ENCODE results near the gene CTNNA1.
"Not testable (repeated sequence)": the region's sequence is repeated elsewhere in the genome, so short reads cannot be mapped to it uniquely, and the experiment has no call there.

CTNNA1 gene

DNA sequence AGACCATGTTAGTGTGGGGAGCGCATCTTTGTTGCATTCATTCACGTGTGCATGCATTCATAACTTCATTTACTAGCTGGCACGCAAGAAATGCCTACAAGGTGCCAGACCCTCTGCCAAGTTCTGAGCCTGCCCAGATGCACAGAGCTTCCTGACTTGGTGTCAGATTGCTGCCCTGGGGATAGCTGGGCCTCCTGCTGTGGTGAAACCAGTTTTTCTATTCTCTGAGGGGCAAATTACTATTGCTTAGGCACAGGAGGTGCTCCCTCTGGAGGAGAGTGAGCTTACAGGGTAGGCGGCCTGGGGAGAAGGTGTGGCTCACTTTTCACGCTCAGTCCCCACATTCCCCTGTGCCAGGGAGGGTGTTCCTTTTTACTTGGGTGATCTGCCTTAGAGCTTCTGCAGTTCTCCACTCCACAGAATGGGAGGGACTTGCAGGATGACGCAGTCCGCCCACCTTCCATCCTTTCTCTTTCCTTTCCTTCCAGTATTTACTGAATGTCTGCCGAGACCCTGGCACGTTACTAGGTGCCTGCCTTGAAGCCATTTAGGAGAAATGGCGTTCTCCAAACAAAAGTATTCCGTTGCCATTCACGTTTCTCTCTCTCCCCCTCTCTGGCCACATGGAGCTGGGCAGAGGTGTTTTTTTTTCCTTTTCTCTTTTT, 27.9 kb upstream of the CTNNA1 start:
- DNase-seq (ENCODE audit: low spot score): peak; percentile 71

DNA sequence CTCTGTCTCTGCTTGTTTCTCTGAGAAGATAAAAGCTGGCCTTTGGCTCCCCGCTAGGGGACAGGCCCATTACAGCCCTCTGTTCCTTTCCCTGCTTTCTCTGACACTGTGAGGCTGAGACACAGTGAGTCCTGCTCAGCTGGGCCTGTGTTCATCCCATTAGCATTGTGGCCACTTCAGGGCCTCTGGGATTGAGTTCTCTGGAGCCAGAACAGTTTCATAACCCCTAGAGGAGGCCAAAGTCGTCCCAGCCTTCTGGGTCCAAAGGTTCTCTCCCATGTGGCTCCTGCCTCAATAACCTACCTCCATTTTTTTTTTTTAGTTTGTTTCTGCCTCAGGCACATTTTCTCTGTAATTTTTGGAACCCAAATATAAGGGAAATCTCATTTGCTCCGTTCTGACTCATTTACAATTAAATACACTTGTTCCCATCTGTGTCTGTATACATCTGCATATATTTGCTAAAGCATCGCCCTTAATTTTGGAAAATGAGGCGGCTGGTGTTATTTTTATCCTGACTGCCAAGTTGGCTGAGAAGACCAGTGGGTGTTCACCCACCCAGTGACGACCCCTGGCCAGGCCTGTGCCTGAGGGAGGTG, 27.3 kb upstream of the CTNNA1 start:
- peak; percentile 56 for DNase-seq (ENCODE audit: low spot score)

DNA sequence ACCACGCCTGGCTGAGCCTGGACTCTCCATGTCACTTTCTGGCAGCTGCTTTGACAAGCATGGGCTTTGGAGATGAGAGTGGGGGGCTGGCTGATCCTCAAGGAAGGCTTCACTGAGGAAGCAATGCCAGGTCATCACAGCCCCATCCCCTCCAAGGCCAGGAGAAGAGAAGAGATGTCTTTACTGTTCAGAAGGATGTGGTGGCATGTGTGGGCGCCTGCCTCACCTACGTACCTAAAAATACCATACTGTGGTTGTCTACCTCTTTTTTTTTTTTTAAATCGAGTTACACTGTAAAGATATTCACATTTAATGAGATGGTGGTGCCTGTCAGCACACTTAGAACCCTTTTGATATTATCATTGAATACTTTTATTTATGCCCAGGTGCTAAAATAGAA, 26.4 kb upstream of the CTNNA1 start:
- no peak for DNase-seq (ENCODE audit: low spot score)

DNA sequence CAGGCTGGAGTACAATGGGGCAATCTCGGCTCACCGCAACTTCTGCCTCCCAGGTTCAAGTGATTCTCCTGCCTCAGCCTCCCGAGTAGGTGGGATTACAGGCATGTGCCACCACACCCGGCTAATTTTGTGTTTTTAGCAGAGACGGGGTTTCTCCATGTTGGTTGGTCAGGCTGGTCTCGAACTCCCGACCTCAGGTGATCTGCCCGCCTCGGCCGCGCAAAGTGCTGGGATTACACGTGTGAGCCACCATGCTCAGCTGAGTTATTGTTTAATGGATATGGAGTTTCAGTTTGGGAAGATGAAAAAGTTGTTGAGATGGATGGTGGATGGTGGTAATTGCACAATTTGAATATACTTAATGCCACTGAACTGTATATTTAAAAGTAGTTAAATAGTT, 22.7 kb upstream of the CTNNA1 start:
- DNase-seq (ENCODE audit: low spot score): not testable (repeated sequence)

DNA sequence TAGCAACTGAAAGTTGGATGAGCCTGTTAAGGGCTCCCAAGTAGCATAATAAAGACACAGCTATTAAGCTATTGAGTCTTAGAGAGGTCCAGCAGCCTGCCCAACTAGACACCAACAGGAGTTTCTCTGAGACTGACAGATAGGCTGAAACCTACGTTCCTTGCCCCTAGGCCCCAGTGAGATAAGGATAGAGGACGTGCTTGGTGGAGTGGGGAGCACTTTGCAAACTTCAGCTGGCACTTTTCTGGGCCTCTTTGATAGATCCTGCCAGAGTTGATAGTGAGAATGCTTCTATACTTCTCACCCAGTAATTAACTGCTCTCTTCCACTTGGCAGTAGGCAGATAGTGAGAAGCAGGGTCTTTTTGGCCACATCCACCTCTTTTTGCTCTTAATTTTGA, 20.8 kb upstream of the CTNNA1 start:
- DNase-seq (ENCODE audit: low spot score): no peak

DNA sequence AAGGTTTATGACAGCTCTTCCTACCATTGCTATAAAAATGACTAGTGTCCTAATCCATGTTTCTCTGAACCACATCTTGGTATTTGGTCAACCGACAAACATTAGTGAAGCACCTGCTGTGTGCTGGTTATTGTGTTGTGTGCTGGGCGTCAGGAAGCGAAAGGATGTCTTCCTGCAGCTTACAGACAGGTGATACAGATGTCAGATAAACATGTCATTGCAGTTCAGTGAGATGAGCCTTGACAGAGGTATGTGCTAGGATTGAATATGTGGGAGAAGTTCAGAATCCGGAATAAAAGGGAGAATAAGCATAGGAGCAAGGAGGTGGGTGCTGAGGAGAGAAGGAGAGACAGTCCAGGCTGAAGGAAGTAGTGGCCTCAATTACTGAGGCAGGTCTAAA, 20.3 kb upstream of the CTNNA1 start:
- no peak for DNase-seq (ENCODE audit: low spot score)

DNA sequence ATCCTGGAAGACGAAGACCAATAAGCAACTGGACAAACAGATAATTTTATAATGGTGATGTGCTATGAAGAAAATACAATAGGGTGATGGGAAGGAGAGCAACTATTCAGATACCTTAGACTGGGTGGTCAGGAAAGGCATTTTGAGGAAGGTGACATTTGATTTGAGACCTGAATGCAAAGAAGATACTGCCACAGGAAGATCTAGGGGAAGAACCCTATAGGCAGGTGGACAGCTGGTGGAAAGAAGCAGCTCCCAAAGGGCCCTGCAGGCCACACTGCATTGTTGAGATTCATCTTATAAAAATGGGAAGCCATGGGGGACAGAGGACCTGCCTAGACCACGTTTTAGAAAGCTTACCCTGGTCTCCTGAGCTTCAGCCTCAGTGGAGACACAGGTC, 19.7 kb upstream of the CTNNA1 start:
- no peak for DNase-seq (ENCODE audit: low spot score)

DNA sequence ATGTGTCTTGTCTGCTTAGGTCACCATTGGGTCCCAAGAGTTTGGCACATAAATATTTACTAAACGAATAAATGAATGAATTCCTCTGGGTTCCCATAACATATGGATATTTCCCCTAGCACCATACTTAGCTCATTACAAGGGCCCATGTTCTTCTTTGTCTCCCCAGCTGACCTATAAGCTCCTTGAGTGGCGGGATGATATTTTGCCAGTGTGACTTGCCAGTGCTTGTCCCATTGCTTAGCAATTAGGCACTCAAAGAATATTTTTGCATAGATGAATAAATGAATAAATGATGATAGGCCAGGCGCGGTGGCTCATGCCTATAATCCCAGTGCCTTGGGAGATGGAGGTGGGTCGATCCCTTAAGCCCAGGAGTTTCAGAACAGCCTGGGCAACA, 16.9 kb upstream of the CTNNA1 start:
- DNase-seq (ENCODE audit: low spot score): no peak

DNA sequence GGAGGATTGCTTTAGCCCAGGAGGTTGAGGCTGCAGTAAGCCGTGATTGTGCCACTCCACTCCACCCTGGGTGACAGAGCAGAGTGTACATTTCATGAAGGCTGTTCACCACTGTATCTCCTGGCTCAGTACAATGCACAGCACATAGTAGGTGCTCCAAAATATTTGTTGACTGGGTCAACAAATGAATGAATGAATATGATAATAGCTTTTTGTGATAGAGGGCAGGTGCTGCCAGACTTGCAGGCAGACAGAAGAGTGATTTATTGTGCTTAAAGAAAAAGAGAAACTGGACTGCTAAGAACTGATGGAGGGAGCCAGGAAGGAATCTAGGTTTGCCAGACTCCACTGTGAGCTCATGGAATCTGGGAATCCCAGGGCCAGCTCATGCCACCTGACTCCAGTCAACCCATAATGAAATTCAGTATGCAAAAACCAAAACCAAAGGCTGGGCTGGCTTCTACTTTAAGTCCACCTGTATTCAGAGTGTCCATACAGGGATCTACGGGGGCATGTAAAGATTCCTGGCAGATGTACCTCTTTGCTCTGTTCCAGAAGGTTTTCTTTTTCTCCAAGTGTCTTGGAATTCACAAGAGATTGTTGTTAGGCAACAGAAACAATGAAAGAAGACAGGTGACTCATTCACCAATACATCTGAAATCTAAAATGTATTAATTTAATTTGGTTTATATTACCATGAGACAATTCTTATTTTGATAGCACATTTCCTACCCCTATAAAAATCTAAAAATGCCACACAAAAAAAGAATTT, 15.5 kb upstream of the CTNNA1 start:
- DNase-seq (ENCODE audit: low spot score): no peak

DNA sequence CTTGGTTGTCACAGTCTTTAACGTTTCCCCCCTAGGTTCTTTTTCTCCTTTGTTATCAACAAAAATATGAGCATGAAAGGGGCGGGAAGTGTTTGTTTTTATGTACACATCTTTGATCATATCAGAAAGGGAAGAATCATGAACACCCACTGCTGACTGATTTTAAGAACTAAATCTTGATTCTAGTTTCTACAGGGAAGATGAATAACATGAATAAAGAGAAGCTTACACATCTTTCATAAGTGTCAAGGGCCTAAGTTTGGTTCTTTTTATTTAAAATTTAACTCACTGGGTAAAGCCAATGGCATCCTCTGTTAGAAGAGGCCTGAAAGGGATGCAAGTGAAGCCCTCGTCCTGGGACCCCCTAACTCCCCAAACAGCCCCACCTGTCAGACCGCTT, 14.8 kb upstream of the CTNNA1 start:
- no peak for DNase-seq (ENCODE audit: low spot score)

DNA sequence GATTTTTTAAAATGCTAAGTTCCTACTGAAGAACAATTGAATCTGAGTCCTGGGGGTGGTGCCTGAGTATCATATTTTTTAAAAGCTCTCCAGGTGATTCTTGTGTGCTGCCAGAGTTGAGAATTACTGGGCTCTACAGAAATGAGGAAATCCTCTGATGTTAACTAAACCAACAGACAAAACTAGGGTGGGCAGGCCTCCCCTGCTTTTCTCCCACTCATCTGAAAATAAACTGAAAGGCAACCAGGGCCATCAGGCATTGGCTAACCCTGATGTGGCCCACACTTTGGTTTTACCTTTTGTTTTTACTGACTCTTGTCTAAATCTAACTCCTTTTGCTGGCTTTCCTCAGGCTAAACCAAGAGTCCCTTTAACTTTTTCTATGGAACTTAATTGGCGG, 13.3 kb upstream of the CTNNA1 start:
- no peak for DNase-seq (ENCODE audit: low spot score)

DNA sequence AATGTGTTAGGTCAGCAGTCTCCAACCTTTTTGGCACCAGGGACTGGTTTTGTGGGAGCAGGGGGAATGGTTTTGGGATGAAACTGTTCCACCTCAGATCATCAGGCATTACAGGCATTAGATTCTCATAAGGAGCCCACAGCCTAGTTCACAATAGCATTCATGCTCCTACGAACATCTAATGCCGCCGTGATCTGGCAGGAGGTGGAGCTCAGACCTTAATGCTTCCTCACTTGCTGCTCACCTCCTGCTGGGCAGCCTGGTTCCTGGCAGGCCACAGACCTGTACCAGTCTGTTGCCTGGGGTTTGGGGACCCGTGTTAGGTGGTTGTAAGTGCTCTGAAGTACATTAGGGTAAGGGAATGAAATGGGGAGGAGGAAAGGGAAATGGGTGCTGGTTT, 9.7 kb upstream of the CTNNA1 start:
- DNase-seq (ENCODE audit: low spot score): peak; percentile 56

DNA sequence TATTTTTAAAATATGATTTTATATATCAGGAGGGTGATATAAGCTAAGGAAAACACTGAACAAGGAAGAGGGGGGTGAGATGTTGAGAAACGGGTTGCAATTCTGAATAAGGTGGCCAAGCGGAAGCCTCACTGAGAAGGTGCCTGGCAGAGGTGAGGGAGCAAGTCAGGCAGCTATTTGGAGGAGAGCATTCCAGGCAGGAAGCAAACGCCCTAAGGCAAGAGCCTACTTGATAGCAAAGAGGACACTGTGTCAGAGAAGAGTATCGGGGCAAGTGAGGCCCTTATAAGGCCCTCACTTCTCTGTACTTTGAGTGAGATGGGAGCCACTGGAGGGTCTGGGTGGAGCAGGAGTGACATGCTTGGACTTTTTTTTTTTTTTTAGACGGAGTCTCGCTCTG, 8.0 kb upstream of the CTNNA1 start:
- DNase-seq (ENCODE audit: low spot score): no peak

DNA sequence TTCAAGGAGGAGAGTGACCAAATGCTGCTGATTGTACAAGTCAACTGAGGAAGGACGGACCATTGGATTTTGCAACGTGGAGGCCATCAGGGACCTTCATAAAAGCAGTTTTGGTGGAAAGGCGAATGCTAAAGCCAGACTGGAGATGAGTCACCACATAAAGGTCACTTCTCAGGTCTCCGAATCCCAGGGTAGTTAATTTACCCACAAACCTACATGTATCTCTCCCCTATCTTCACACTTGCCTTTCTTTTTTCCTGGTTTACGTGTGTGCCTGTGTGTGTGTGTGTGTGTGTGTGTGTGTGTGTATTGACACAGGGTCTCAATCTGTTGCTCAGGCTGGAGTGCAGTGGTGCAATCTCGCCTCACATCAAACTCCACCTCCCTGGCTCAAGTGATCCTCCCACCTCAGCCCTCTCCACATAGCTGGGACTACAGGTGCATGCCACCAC, 4.6 kb upstream of the CTNNA1 start:
- DNase-seq (ENCODE audit: low spot score): no peak

DNA sequence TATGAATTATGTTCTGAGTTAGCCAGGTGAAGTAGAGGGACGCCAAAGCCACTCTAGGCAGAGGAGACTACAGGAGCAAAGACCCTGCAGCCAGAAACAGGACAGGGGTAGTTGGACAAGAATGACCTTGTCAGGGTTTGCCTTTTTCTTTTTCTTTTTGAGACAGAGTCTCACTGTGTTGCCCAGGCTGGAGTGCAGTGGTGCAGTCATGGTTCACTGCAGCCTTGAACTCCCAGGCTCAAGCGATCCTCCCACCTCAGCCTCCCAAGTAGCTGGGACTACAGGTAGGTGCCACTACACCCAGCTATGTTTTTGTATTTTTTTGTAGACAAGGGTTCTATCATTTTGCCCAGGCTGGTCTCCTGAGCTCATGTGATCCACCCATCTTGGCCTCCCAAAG, 1.9 kb upstream of the CTNNA1 start:
- DNase-seq (ENCODE audit: low spot score): not testable (repeated sequence)

DNA sequence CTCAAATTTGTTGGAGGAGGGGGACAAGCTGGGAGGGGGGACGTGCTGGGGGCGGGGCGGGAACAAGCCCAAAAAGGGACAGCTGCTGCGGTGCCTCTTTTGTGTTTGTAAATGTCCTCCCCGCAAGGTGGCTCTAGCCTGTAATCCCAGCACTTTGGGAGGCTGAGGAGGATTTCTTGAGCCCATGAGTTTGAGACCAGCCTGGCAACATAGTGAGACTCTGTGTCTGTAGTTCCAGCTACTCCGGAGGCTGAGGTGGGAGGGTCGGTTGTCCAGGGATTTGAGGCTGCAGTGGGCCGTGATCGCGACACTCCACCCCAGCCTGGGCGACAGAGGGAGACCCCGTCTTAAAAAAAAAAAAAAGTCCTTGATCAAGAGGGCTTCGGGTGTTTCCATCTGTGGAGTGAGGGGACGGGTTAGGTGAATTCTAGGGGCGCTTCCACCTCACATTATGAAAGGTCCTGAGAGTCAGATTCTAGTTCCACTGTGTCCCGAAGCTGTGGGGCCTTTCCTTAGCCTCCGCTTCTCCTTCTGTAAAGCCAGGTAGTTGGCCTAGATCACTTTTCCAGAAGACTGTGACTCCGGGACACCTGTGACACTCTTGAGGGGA, 779 bp upstream of the CTNNA1 start:
- DNase-seq (ENCODE audit: low spot score): peak; percentile 64

DNA sequence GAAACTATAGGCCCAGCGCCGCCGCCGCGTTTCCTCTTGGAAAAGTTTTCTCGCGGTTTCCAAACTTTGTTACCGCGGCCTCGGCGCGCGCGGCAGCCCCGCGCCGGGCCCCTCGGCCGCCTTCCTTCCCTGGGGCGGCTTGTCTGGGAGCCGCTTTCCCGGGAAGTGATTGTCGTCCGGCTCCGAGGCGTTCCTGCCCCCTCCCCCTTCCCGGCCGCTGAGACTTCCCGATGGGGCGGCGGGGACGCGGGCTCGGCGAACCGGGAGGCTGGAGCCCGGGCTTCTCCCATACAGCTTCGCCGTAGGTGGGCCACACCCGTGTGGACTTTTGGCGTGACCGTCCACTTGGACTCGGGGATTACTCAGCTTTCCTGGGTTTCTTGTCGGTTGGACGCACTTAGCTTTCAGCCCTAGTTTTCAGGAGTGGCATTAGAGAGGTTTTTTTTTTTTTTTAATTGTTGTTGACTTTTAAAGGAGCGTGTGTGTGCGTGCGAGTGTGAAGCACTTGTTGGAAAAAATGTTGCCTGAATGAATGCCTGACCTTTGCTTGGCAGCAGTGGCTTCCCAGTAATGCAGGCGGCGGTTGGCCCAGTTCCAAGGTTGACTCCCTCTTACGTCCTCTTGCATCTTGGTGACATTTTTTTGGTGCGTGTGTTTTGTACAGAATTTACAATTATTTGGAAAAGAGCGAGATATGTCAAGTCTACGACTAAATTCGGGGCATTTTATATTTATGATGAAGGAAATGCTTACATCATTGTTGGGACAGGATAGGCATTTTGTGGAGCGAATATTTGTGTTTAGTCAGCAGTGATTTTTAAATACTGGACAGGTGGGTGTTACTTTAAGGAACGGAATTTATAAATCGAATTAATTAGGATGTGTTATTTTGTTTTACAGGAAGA, 821 bp downstream of the CTNNA1 start:
- DNase-seq (ENCODE audit: low spot score): peak; percentile 81

DNA sequence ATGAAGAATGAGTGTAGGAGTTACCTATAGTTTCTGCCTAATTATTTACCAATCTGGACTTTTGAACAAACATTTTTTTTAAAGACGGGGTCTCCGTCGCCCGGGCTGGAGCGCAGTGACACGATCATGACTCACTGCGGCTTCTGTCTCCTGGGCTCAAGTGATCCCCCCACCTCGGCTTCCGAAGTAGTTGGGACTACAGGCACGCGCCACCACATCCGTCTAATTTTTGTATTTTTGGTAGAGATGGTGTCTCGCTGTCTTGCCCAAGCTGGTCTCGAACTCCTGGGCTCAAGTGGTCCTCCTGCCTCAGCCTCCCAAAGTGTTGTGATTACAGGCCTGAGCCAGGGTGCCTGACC, 1.5 kb downstream of the CTNNA1 start:
- no peak for DNase-seq (ENCODE audit: low spot score)

DNA sequence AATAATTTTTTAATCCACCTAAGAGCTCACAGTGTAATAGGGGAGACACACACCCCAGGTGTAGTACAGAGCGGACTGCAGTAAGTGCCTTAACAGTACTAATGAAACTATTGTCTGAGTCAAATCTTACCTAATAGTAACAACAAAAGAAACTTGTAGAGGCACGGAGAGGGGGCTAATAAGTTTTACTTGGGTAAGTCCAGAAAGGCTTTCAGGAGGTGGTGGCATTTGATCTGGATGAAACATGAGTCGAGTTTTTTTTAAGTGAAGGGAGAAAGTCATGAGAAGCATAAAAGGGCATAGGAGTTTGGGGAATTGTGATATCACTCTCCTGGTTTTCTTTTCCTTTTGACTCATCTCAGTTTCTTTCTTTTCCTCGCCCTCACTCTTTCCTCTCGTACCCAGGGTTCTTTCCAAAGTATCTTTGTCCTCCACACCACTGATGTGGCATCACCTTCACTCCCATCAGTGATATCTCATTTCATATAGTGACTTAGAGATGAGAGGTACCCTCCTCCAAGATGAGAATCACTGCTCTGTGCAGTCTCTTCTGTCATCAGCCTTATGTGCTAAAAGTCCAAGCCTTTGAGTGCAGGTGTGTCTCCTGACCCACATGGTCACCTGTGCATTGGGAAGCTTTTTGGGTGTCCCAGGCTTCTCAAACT, 2.0 kb downstream of the CTNNA1 start:
- DNase-seq (ENCODE audit: low spot score): no peak

DNA sequence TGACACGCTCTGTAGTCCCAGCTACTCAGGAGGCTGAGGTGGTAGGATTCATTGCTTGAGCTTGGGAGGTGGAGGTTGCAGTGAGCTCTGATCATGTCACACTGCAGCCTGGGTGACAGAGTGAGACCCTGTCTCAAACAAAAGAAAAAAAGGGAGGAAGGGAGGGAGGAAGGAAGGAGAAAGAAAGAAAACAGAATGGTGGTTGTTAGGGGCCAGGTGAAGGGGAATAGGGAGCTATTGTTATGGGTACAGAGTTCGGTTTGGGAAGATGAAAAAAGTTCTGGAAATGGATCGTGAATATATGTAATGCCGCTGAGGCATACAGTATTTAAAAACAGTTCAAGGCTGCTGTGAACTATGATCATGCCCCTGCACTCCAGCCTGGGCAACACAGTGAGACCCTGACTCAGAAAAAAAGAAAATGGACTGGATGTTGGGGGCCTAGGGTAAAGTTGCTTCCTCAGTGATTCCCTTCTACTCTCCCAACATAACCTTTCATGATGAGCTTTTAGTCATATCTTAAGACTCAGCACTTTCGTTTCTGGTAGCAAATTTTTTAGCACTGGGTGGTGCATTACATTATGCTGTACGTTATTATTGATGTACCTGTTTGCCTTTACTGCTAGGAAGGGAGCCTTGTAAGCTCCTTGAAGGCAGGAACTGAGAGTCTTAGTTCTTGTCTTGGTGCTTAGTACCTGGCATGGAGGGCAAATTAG, 4.0 kb downstream of the CTNNA1 start:
- no peak for DNase-seq (ENCODE audit: low spot score)
